ENCODE results near the gene LRRC74A. TPM values are rescaled to one million over a fixed set of nuclear protein-coding genes. Genes with fewer than 3 reads are reported as not detected.

LRRC74A gene
- total and polyA plus RNA-seq, 10 of the 15 experiments (the other 5 are each of a cell fraction or from before 2014, with no cell fraction given): not detected

GRCh38 chr14:76832503-76832988 is 6.3 kb downstream of the LRRC74A start:
- ATAC-seq: no peak
- H3K27me3 ChIP-seq (replicated peaks in 1 of 2; ENCODE audit: control insufficient read depth in 2 of 2, insufficient read depth in 2 of 2, low read length in 1 of 2): peaks cover 0 to 3% of the 10 kb centered on the region in 2 experiments; a peak in 2 of 4 replicates
- no peaks in the 10 kb centered on the region for H3K4me1 ChIP-seq (ENCODE audit: control insufficient read depth, insufficient read depth, low read length)
- H3K79me2 ChIP-seq (ENCODE audit: control insufficient read depth, insufficient read depth, low read length): no peaks in the 10 kb centered on the region
- WGBS (ENCODE audit: insufficient coverage, insufficient replicate concordance, low lambda C conversion rate, missing lambda C conversion rate): 0% methylated on average over 1 of the region's 1 CpG
- CTCF ChIA-PET: no interaction called here
- RAD21 ChIA-PET (ENCODE audit: unreplicated experiment): interaction anchor here (0.6 kb wide), 1 partner anchor 147 kb away, joined by 3 read pairs; no protein-coding TSS in a partner anchor
- DNase-seq (ENCODE audit: low read depth, low spot score): no peak
- no peak overlapping the region for H2AFZ ChIP-seq (ENCODE audit: control insufficient read depth, low read depth, low read length)
- no peak overlapping the region for H3K4me2 ChIP-seq (ENCODE audit: control insufficient read depth, insufficient read depth)
- no peak for FAIRE-seq
- no peak overlapping the region for H3K9ac ChIP-seq (ENCODE audit: control insufficient read depth, insufficient read depth, low read length)
- in situ Hi-C loops (cut with MboI): no loop called here
- POLR2A ChIA-PET: no interaction called here
- H3K27ac ChIP-seq (ENCODE audit: control insufficient read depth, insufficient read depth): no peak overlapping the region
- intact Hi-C loops (cut with micrococcal nuclease; ENCODE audit: unreplicated experiment): no loop called here
- no peaks in the 10 kb centered on the region for H3K36me3 ChIP-seq (ENCODE audit: control insufficient read depth in 2 of 2, insufficient read depth in 2 of 2, low read length in 1 of 2)
- SMC1A ChIA-PET (ENCODE audit: uncharacterized antibody, unreplicated experiment): no interaction called here
- H3K4me3 ChIP-seq: no peak overlapping the region
- BruUV-seq (replicated peaks): no TSS peak
- no peaks in the 10 kb centered on the region for H3K9me3 ChIP-seq (replicated peaks; ENCODE audit: control insufficient read depth, insufficient read depth, low read length)
- no peaks in the 10 kb centered on the region for H4K20me1 ChIP-seq (ENCODE audit: control insufficient read depth, insufficient read depth)
- TF ChIP-seq BMI1 (IDR thresholded peaks at IDR 0.05; ENCODE audit: borderline replicate concordance) (no peak), RAD51 (IDR thresholded peaks at IDR 0.05) (no peak), IRF4 (IDR thresholded peaks at IDR 0.05; ENCODE audit: low read depth, low read length) (no peak), NR2F1 (conservative IDR thresholded peaks at IDR 0.05) (no peak), ZNF217 (IDR thresholded peaks at IDR 0.05) (no peak), NR2C2 (IDR thresholded peaks at IDR 0.05; ENCODE audit: borderline replicate concordance, control insufficient read depth, insufficient read length, low read depth) (no peak), MEF2A (IDR thresholded peaks at IDR 0.05; ENCODE audit: insufficient read depth, low read depth, low read length) (no peak), ZBTB40 (IDR thresholded peaks at IDR 0.05; ENCODE audit: borderline replicate concordance) (no peak), CREB1 (IDR thresholded peaks at IDR 0.05; ENCODE audit: low read depth) (no peak), KDM1A (IDR thresholded peaks at IDR 0.05; ENCODE audit: borderline replicate concordance) (no peak), EP300 (IDR thresholded peaks at IDR 0.05; ENCODE audit: borderline replicate concordance in 1 of 2, control insufficient read depth in 1 of 2, low read depth in 2 of 2, low read length in 2 of 2) (no peak)
